Measurements from ENCODE around the gene PCSK5. TPM values are rescaled to one million over a fixed set of nuclear protein-coding genes. Genes with fewer than 3 reads are reported as not detected.
"Not testable (repeated sequence)": the region's sequence is repeated elsewhere in the genome, so short reads cannot be mapped to it uniquely, and the experiment has no call there.

The PCSK5 gene
- polyA plus RNA-seq, 1 donor, result 11.3 TPM

GRCh38 chr9:76322810-76323209, 432.3 kb downstream of the PCSK5 start:
- DNase-seq, result no peak

- no peak for DNase-seq
Measured at GRCh38 chr9:76323490-76323889, 433.0 kb downstream of the PCSK5 start.

- DNase-seq, result not testable (repeated sequence)
Measured at GRCh38 chr9:76324030-76324429, 433.6 kb downstream of the PCSK5 start.

GRCh38 chr9:76330034-76330433, 439.6 kb downstream of the PCSK5 start:
- no peak for DNase-seq

- no peak for DNase-seq
Measured at GRCh38 chr9:76333388-76333787, 442.9 kb downstream of the PCSK5 start.

GRCh38 chr9:76333964-76334363, 443.5 kb downstream of the PCSK5 start:
- no peak for DNase-seq

GRCh38 chr9:76336027-76336426, 445.6 kb downstream of the PCSK5 start:
- DNase-seq, result no peak

- no peak for DNase-seq
Measured at GRCh38 chr9:76338418-76338817, 447.9 kb downstream of the PCSK5 start.

GRCh38 chr9:76341616-76342015, 451.1 kb downstream of the PCSK5 start:
- no peak for DNase-seq

- DNase-seq, result no peak
Measured at GRCh38 chr9:76342201-76342600, 451.7 kb downstream of the PCSK5 start.

- no peak for DNase-seq
Measured at GRCh38 chr9:76342858-76343257, 452.4 kb downstream of the PCSK5 start.

GRCh38 chr9:76349865-76350264, 459.4 kb downstream of the PCSK5 start:
- no peak for DNase-seq

- no peak for DNase-seq
Measured at GRCh38 chr9:76351006-76351405, 460.5 kb downstream of the PCSK5 start.

GRCh38 chr9:76352026-76352620, 461.6 kb downstream of the PCSK5 start:
- no peak for DNase-seq

- DNase-seq, result no peak
Measured at GRCh38 chr9:76353280-76353679, 462.8 kb downstream of the PCSK5 start.

- no peak for DNase-seq
Measured at GRCh38 chr9:76354221-76354620, 463.7 kb downstream of the PCSK5 start.

GRCh38 chr9:76355886-76356285, 465.4 kb downstream of the PCSK5 start:
- DNase-seq, result no peak

- no peak for DNase-seq
Measured at GRCh38 chr9:76357555-76357954, 467.1 kb downstream of the PCSK5 start.

GRCh38 chr9:76358628-76359280, 468.3 kb downstream of the PCSK5 start:
- no peak for DNase-seq

- no peak for DNase-seq
Measured at GRCh38 chr9:76359365-76359764, 468.9 kb downstream of the PCSK5 start.

- DNase-seq, result no peak
Measured at GRCh38 chr9:76359766-76360165, 469.3 kb downstream of the PCSK5 start.

- DNase-seq, result not testable (repeated sequence)
Measured at GRCh38 chr9:76362332-76363031, 472.0 kb downstream of the PCSK5 start.

GRCh38 chr9:76363032-76363395, 472.5 kb downstream of the PCSK5 start:
- DNase-seq, result no peak

- no peak for DNase-seq
Measured at GRCh38 chr9:76365028-76365427, 474.6 kb downstream of the PCSK5 start.
